HT1080 (cell line): ENCODE measurements around the gene HIBCH. TPM values are rescaled to one million over a fixed set of nuclear protein-coding genes. Genes with fewer than 3 reads are reported as not detected.
A peak's percentile ranks its signal among the peaks of the same experiment; 100 is the strongest.
"Not testable (repeated sequence)": the region's sequence is repeated elsewhere in the genome, so short reads cannot be mapped to it uniquely, and the experiment has no call there.

Source experiments
- DNase-seq: peaks from one replicate; pipeline ENCODE4 v3.0.0-alpha.2; 2015; ENCODE audit warnings: low read depth
- total RNA-seq: library from RNA; depleted of rRNA; stranded (reverse); fragments of >200 nt; shearing (Covaris generic); gene quantifications from 2 replicates; pipeline ENCODE4 v1.2.3, GENCODE V29; 2014

The HIBCH gene
- total RNA-seq, 1 experiment from 2014 or later: 13.0 TPM

- no peak for DNase-seq
Observed at GRCh38 chr2:190250421-190250820, 69.2 kb downstream of the HIBCH start.

- DNase-seq: no peak
Observed at GRCh38 chr2:190235551-190236075, 84.0 kb downstream of the HIBCH start.

GRCh38 chr2:190235101-190235500 is 84.5 kb downstream of the HIBCH start:
- no peak for DNase-seq

- not testable (repeated sequence) for DNase-seq
Observed at GRCh38 chr2:190223989-190224388, 95.6 kb downstream of the HIBCH start.

GRCh38 chr2:190222745-190223144 is 96.9 kb downstream of the HIBCH start:
- not testable (repeated sequence) for DNase-seq

GRCh38 chr2:190221429-190221828 is 98.2 kb downstream of the HIBCH start:
- DNase-seq: no peak

- no peak for DNase-seq
Observed at GRCh38 chr2:190219186-190219585, 100.4 kb downstream of the HIBCH start.

GRCh38 chr2:190217616-190218015 is 102.0 kb downstream of the HIBCH start:
- DNase-seq: no peak

- no peak for DNase-seq
Observed at GRCh38 chr2:190216829-190217228, 102.8 kb downstream of the HIBCH start.

- no peak for DNase-seq
Observed at GRCh38 chr2:190215620-190216019, 104.0 kb downstream of the HIBCH start.

GRCh38 chr2:190214426-190215194 is 105.0 kb downstream of the HIBCH start:
- no peak for DNase-seq

GRCh38 chr2:190213441-190214335 is 105.9 kb downstream of the HIBCH start:
- no peak for DNase-seq

- DNase-seq: peak; percentile 86
Observed at GRCh38 chr2:190210471-190210870, 109.2 kb downstream of the HIBCH start.

- DNase-seq: no peak
Observed at GRCh38 chr2:190209559-190209958, 110.1 kb downstream of the HIBCH start.

- DNase-seq: no peak
Observed at GRCh38 chr2:190207930-190208329, 111.7 kb downstream of the HIBCH start.

- DNase-seq: no peak
Observed at GRCh38 chr2:190205657-190206056, 114.0 kb downstream of the HIBCH start.

- no peak for DNase-seq
Observed at GRCh38 chr2:190202604-190203003, 117.0 kb downstream of the HIBCH start.

- DNase-seq: no peak
Observed at GRCh38 chr2:190202018-190202417, 117.6 kb downstream of the HIBCH start.

GRCh38 chr2:190200603-190201002 is 119.0 kb downstream of the HIBCH start:
- DNase-seq: no peak

GRCh38 chr2:190199530-190199929 is 120.1 kb downstream of the HIBCH start:
- no peak for DNase-seq

- DNase-seq: no peak
Observed at GRCh38 chr2:190199109-190199508, 120.5 kb downstream of the HIBCH start.

- no peak for DNase-seq
Observed at GRCh38 chr2:190197143-190197720, 122.4 kb downstream of the HIBCH start.
